ENCODE results near the gene KCNJ8.

- TF ChIP-seq POLR2A (IDR thresholded peaks at IDR 0.05) (no peak), CTCF (IDR thresholded peaks at IDR 0.05 in 4 of 5, conservative IDR thresholded peaks at IDR 0.05 in 1 of 5) (no peak)
Measured at GRCh38 chr12:21815306-21816062, 41.0 kb upstream of the KCNJ8 start.

Measured in gastrocnemius medialis (tissue), 4 donors.